Adrenal gland (tissue), 5 donors: ENCODE measurements around the gene AP1B1.

Experiments
- CTCF ChIP-seq, 6 experiments: fragments of 450-650 bp in 4 of 6; fragments of 200-600 bp in 2 of 6; sonication (generic) in 1 of 6; IDR thresholded peaks; 1 replicate in 5 of 6; 2 replicates in 1 of 6; pipeline versions ENCODE4 v1.5.1 to v1.8.0; 2016 to 2021; ENCODE audit warnings: antibody characterized with exemption in 6 of 6, mild to moderate bottlenecking in 2 of 6, moderate library complexity in 1 of 6
- POLR2A ChIP-seq, 2 donors: fragments of 450-650 bp; IDR thresholded peaks; one replicate each; pipeline ENCODE4 v1.6.1; 2017; ENCODE audit warnings: antibody characterized with exemption in 2 of 2, mild to moderate bottlenecking in 2 of 2, moderate library complexity in 1 of 2
- donor health status: DM: no; HTN: no; CAD: no.

- TF ChIP-seq CTCF (IDR thresholded peaks at IDR 0.05), result no peak
- TF ChIP-seq POLR2A (IDR thresholded peaks at IDR 0.05), result no peak
These were observed 2.6 kb downstream of the AP1B1 start for GRCh38 chr22:29385748-29386147.
